Bronchial epithelial cell (primary cell): ENCODE measurements around the gene PIGN. TPM values are rescaled to one million over a fixed set of nuclear protein-coding genes. Genes with fewer than 3 reads are reported as not detected.

Source experiments
- DNase-seq: peaks from one replicate; pipeline ENCODE4 v3.0.0-alpha.2; 2010; ENCODE audit warnings: low read depth
- FAIRE-seq: peaks from 2 replicates; lab custom pipeline; 2011; peaks lifted over from hg19 to GRCh38; lab: Jason Lieb, UNC
- H3K27me3 ChIP-seq: 2 replicates; pipeline ENCODE4 v1.5.1; 2011; ENCODE audit warnings: low read length; ENCODE audit not compliant: control insufficient read depth, insufficient read depth
- H3K36me3 ChIP-seq: 2 replicates; pipeline ENCODE4 v1.5.1; 2011; ENCODE audit warnings: low read length; ENCODE audit not compliant: control insufficient read depth, insufficient read depth
- H3K4me3 ChIP-seq: 2 replicates; pipeline ENCODE4 v1.5.1; 2011; ENCODE audit warnings: mild to moderate bottlenecking, low read depth, low read length, control low read depth
- CTCF ChIP-seq: IDR thresholded peaks from 2 replicates; pipeline ENCODE4 v1.5.1; 2011; ENCODE audit warnings: mild to moderate bottlenecking, moderate library complexity, low read length, control low read depth, inconsistent platforms; ENCODE audit not compliant: insufficient read depth, severe bottlenecking
- total RNA-seq: library from RNA; depleted of rRNA; stranded (reverse); fragments of >200 nt; gene quantifications from 2 replicates; pipeline ENCODE4 v1.2.1, GENCODE V29; 2014

The PIGN gene
- total RNA-seq, 1 donor from 2014 or later: 42.1 TPM

DNA sequence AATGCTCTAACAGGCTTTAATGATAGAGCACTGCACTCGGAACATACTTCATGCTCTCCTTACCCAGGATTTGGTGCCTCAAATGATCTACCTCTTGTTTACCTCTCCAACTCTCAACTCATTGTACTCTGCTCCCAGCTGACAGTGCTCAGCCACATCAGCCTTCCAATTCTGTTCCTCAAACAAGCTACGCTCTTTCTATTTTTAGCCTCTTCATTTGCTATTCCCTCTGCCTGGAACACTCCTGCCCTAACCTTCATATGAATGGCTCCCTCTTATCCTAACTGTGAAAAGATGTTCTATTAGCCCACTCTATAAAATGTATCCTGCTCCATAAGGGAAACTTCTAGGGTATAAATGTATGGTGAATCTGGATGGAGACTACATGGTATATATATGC lies 42.5 kb downstream of the PIGN start:
- no peaks in the 10 kb centered on the region for H3K27me3 ChIP-seq
- no peak for FAIRE-seq
- no peak overlapping the region for H3K4me3 ChIP-seq
- H3K36me3 ChIP-seq: no peaks in the 10 kb centered on the region
- TF ChIP-seq CTCF: no peak
- DNase-seq: no peak

DNA sequence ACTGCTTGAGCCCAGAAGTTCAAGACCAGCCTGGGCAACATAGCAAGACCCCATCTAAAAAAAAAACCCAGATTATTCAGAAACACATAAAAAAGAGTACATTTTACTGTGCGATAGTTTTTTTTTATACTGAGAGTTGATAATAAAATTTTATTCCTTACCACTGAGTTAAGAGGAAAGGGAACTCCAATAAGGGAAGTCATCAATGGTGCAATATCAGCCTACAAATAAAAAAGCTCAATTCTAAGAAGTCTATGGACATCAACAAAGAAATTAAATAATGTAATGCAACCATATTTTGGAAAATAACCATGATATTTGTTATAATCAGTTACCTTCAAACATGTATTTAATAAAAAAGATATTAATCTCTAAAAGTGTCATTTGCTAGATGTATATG lies 46.6 kb downstream of the PIGN start:
- DNase-seq (no peak), FAIRE-seq (no peak)
- no peak overlapping the region for H3K4me3 ChIP-seq
- H3K36me3 ChIP-seq: peaks cover 4% of the 10 kb centered on the region
- no peak for TF ChIP-seq CTCF
- H3K27me3 ChIP-seq: no peaks in the 10 kb centered on the region

DNA sequence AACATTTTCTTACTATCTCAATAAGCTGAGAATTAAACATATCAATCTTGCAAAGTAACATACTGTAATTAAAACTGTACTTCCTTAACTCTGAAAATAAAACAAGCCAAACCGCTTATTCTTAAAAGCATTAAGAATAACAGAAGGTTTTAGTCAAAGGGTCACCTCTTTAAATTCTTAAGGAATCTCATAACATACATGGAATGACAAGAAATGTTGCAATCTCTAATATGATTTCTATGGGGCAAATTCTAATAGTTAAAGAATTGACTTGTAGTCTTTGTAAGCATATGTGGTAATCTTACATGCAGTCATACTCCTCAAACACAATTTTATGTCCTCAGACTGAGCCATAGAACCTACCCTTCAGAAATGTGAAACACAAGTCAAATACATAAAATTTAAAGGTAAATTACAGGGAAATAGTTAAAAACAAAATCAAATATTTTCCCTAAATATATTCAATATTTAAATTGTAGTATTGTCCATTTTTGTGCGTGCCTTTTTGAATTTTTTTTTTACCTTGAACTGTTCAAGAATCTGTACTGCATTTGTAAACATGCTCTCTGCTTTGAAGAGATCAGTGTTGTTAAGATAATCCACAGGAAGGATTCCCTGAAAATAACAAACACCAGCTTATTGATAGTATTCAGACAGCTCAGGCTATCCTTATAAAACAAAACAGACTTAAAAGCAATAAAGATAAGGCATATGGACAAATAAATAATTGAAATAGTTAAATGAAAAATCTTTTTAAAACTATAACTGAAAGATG lies 48.2 kb downstream of the PIGN start:
- FAIRE-seq (no peak), DNase-seq (no peak)
- no peak overlapping the region for H3K4me3 ChIP-seq
- peaks cover 5% of the 10 kb centered on the region for H3K36me3 ChIP-seq
- H3K27me3 ChIP-seq: no peaks in the 10 kb centered on the region
- no peak for TF ChIP-seq CTCF

GRCh38 chr18:62131301-62131909 lies 55.5 kb downstream of the PIGN start:
- no peaks in the 10 kb centered on the region for H3K27me3 ChIP-seq
- DNase-seq (peak; percentile 43), FAIRE-seq (no peak)
- H3K4me3 ChIP-seq: no peak overlapping the region
- peaks cover 2% of the 10 kb centered on the region for H3K36me3 ChIP-seq
- peak; percentile 64 for TF ChIP-seq CTCF

- DNase-seq (no peak), FAIRE-seq (no peak)
- no peaks in the 10 kb centered on the region for H3K36me3 ChIP-seq
- no peaks in the 10 kb centered on the region for H3K27me3 ChIP-seq
- no peak for TF ChIP-seq CTCF
- no peak overlapping the region for H3K4me3 ChIP-seq
Measured at GRCh38 chr18:62128157-62128556, 58.7 kb downstream of the PIGN start.
